ENCODE data around the gene TAS1R1.

TAS1R1 gene

GRCh38 chr1:6602669-6603237 is 47.6 kb downstream of the TAS1R1 start, which contains the start of gene KLHL21:
Gene KLHL21 (minus strand): TSS chr1:6602869. CDS start chr1:6602817, 52 bp downstream.
- peak in 55 of 58 donors; percentile 43 to 96 (median 87) for DNase-seq

GRCh38 chr1:6603238-6603914 is 48.3 kb downstream of the TAS1R1 start:
- DNase-seq = peak in 47 of 58 donors; percentile 23 to 96 (median 82)

GRCh38 chr1:6603915-6604558 is 48.9 kb downstream of the TAS1R1 start:
- DNase-seq = peak in 44 of 58 donors; percentile 21 to 75 (median 55)

GRCh38 chr1:6612641-6613360 is 57.7 kb downstream of the TAS1R1 start:
- peak in 22 of 58 donors; percentile 33 to 81 (median 64) for DNase-seq

- peak; percentile 91 to 100 (median 99) for DNase-seq
Measured at GRCh38 chr1:6613361-6614018, 58.4 kb downstream of the TAS1R1 start, which contains the start of gene PHF13. Gene PHF13 (plus strand): TSS chr1:6613731. CDS start chr1:6614067, 336 bp downstream.

GRCh38 chr1:6614019-6614928 is 59.2 kb downstream of the TAS1R1 start:
- DNase-seq = peak in 31 of 58 donors; percentile 13 to 66 (median 35)

- no peak for DNase-seq
Measured at GRCh38 chr1:6614929-6615785, 60.0 kb downstream of the TAS1R1 start.

- no peak for DNase-seq
Measured at GRCh38 chr1:6619045-6619444, 63.9 kb downstream of the TAS1R1 start.

- no peak for DNase-seq
Measured at GRCh38 chr1:6621429-6622391, 66.6 kb downstream of the TAS1R1 start.

- DNase-seq = no peak
Measured at GRCh38 chr1:6622396-6623152, 67.5 kb downstream of the TAS1R1 start.

GRCh38 chr1:6623269-6623965 is 68.3 kb downstream of the TAS1R1 start:
- DNase-seq = no peak

GRCh38 chr1:6624710-6625583 is 69.8 kb downstream of the TAS1R1 start, which contains the start of gene THAP3:
Gene THAP3 (plus strand): TSS chr1:6624868. CDS start chr1:6625219, 351 bp downstream.
- DNase-seq = peak; percentile 33 to 87 (median 76)

- peak in 11 of 58 donors; percentile 23 to 49 (median 40) for DNase-seq
Measured at GRCh38 chr1:6625584-6626149, 70.6 kb downstream of the TAS1R1 start.

- no peak for DNase-seq
Measured at GRCh38 chr1:6627031-6627430, 71.9 kb downstream of the TAS1R1 start.

Measured in anterior cingulate cortex (tissue), 58 donors.